Bronchial epithelial cell (primary cell): ENCODE results near the gene PEX14. TPM values are rescaled to one million over a fixed set of nuclear protein-coding genes. Genes with fewer than 3 reads are reported as not detected.

Experiments used
- DNase-seq: peaks from one replicate; pipeline ENCODE4 v3.0.0-alpha.2; 2010; ENCODE audit warnings: low read depth
- FAIRE-seq: peaks from 2 replicates; lab custom pipeline; 2011; peaks lifted over from hg19 to GRCh38; lab: Jason Lieb, UNC
- H3K27me3 ChIP-seq: 2 replicates; pipeline ENCODE4 v1.5.1; 2011; ENCODE audit warnings: low read length; ENCODE audit not compliant: control insufficient read depth, insufficient read depth
- H3K36me3 ChIP-seq: 2 replicates; pipeline ENCODE4 v1.5.1; 2011; ENCODE audit warnings: low read length; ENCODE audit not compliant: control insufficient read depth, insufficient read depth
- H3K4me3 ChIP-seq: 2 replicates; pipeline ENCODE4 v1.5.1; 2011; ENCODE audit warnings: mild to moderate bottlenecking, low read depth, low read length, control low read depth
- total RNA-seq: library from RNA; depleted of rRNA; stranded (reverse); fragments of >200 nt; gene quantifications from 2 replicates; pipeline ENCODE4 v1.2.1, GENCODE V29; 2014
- TF ChIP-seq, protein P1 (sequence below): IDR thresholded peaks from 2 replicates; pipeline ENCODE4 v1.5.1; 2011; ENCODE audit warnings: mild to moderate bottlenecking, moderate library complexity, low read length, control low read depth, inconsistent platforms; ENCODE audit not compliant: insufficient read depth, severe bottlenecking

The PEX14 gene
- total RNA-seq, 1 donor from 2014 or later: 8.7 TPM

DNA sequence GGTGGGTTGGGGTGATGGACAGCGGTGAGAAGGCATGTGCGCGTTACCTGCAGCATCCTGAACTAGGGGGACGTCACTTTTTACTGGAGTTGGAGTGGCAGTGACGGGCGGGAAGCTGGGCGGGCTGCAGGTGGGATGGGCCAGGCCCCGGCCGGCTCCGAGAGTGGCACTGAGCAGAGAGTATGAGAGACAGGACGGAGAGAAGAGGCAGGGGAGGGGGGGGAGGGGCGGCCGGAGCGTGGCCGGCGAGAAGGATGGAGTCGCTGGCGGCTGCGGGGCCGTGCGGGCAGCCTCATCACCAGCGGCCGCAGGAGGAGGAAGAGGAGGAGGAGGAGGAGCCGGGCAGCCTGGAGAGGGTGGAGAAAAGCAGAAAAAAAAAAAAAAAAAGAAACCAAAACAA is 167.2 kb downstream of the PEX14 start:
- FAIRE-seq: no peak
- peaks cover 24% of the 10 kb centered on the region for H3K36me3 ChIP-seq

DNA sequence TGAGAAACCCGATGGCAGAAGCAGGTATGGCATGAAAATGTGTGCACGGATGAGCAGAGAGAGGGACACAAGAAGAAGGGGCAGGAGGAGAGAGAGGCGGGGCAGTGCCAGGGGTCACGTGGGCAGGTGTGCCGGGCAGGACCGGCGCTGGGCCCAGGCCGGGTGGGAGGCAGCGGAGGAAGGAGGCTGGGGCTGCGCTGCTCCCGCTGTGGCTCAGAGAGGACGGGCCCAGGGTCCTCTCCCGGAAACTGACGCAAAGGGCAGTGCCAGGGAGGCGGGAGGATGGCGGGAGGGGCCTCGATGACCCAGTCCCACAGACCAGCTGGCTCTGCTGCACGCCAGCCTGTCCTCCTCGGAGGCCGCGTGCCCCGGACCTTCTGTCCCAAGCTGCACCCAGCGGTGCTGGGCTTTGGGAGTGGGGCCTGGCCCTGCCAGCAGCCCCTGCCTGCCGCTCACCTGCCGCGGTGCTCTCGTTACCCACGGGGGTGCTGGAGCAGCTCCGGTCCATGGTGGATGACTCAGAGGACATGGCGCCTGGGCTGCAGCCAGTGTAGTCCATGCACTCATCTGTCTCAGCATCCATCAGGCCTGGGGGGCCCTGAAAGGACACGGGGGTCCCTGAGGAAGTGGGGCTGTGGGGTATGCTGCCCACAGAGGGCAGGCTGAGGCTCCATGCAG is 167.8 kb downstream of the PEX14 start:
- TF ChIP-seq, protein P1, sequence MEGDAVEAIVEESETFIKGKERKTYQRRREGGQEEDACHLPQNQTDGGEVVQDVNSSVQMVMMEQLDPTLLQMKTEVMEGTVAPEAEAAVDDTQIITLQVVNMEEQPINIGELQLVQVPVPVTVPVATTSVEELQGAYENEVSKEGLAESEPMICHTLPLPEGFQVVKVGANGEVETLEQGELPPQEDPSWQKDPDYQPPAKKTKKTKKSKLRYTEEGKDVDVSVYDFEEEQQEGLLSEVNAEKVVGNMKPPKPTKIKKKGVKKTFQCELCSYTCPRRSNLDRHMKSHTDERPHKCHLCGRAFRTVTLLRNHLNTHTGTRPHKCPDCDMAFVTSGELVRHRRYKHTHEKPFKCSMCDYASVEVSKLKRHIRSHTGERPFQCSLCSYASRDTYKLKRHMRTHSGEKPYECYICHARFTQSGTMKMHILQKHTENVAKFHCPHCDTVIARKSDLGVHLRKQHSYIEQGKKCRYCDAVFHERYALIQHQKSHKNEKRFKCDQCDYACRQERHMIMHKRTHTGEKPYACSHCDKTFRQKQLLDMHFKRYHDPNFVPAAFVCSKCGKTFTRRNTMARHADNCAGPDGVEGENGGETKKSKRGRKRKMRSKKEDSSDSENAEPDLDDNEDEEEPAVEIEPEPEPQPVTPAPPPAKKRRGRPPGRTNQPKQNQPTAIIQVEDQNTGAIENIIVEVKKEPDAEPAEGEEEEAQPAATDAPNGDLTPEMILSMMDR: no peak
- no peak for FAIRE-seq
- Histone ChIP-seq H3K36me3 (peaks cover 26% of the 10 kb centered on the region), H3K27me3 (no peaks in the 10 kb centered on the region), H3K4me3 (no peak overlapping the region)
- no peak for DNase-seq

More for the DNA sequence above, 167.2 kb downstream of the PEX14 start:
- DNase-seq: no peak
- TF ChIP-seq, protein P1: no peak
- no peak overlapping the region for H3K4me3 ChIP-seq
- no peaks in the 10 kb centered on the region for H3K27me3 ChIP-seq

- TF ChIP-seq, protein P1: no peak
- Histone ChIP-seq H3K27me3 (no peaks in the 10 kb centered on the region), H3K4me3 (no peak overlapping the region), H3K36me3 (peaks cover 28% of the 10 kb centered on the region)
- peak; percentile 60 for DNase-seq
- FAIRE-seq: no peak
These were observed 169.0 kb downstream of the PEX14 start for GRCh38 chr1:10643607-10644306.

- Histone ChIP-seq H3K36me3 (peaks cover 26% of the 10 kb centered on the region), H3K27me3 (no peaks in the 10 kb centered on the region), H3K4me3 (no peak overlapping the region)
- TF ChIP-seq, protein P1: no peak
- DNase-seq: peak; percentile 83
- FAIRE-seq: no peak
These were observed 169.8 kb downstream of the PEX14 start for GRCh38 chr1:10644307-10645128.

- Histone ChIP-seq H3K36me3 (peaks cover 21% of the 10 kb centered on the region), H3K27me3 (no peaks in the 10 kb centered on the region), H3K4me3 (no peak overlapping the region)
- peak; percentile 98 for FAIRE-seq
- TF ChIP-seq, protein P1: no peak
- DNase-seq: peak; percentile 91
These were observed 171.7 kb downstream of the PEX14 start for GRCh38 chr1:10646347-10646861.
